Kidney capillary endothelial cell (primary cell): ENCODE measurements around the gene TMEM171.
A peak's percentile ranks its signal among the peaks of the same experiment; 100 is the strongest.

Source experiments
- DNase-seq: peaks from one replicate; pipeline ENCODE4 v3.0.0-alpha.2; 2018; ENCODE audit warnings: low spot score

TMEM171 gene

DNA sequence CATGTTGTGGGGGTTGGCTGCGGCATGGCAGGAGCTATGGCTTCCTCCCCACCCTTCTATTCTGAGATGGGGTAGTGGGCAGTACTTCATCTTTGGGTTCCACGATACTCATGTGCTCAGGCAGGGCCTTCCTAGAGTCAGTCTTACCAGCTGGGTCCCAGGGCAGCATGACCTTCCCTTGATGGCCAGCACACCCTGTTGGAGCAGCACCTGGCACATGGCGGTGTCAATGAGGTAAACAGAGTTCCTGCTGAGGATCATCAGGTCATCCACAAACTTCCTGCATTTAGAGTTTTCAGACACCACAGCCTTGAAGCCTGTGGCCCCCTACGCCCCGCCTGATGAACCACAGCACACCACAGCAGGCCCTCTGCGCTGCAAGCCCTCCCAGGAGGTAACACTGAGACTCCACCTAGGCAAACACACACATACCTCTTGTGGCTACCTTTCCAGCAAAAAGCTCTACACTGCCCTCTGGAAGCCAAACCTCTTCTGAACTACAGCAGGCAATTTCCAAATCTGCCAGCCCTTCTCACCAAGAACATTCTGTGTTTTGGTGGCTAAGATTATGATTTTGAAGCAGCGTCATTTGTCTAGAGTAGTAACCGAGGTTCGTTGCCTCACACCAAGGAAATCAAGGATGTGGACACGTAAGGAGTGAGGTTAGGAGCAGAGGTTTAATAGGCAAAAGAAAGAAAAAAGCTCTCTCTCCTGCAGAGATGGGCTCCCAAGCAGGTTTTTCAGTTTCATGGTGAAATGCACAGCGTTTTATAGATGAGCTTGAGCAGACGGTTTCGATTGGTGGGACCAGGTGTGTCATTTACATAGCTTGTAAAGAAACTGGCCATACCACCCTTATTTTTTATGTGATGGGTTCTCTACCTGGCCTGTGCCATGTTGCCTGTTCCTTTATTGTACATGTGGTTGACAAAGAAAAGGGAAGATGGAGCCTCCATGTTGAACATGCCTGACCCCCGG is 32.3 kb downstream of the TMEM171 start:
- no peak for DNase-seq

DNA sequence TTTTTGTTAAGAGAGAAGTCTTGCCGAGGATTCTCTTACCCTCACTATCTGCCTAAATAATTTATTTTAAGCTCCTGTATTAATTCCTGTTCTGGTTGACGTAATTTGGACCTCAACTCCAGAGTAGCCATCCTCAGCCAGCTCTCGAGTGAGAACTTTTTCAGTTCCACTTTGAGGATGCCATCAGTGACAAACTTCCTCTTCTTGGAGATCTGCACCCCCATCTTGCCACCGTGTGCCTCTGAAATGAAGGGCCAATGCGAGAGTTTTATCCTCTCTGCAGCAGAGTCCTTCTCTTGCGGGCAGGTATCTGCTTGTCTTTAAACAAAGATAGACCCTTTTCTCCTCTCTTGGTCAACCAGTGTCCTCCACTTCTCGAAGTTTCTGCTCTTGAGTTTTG is 33.1 kb downstream of the TMEM171 start:
- no peak for DNase-seq

GRCh38 chr5:73154208-73155006 is 34.0 kb downstream of the TMEM171 start:
- DNase-seq, result peak; percentile 81

DNA sequence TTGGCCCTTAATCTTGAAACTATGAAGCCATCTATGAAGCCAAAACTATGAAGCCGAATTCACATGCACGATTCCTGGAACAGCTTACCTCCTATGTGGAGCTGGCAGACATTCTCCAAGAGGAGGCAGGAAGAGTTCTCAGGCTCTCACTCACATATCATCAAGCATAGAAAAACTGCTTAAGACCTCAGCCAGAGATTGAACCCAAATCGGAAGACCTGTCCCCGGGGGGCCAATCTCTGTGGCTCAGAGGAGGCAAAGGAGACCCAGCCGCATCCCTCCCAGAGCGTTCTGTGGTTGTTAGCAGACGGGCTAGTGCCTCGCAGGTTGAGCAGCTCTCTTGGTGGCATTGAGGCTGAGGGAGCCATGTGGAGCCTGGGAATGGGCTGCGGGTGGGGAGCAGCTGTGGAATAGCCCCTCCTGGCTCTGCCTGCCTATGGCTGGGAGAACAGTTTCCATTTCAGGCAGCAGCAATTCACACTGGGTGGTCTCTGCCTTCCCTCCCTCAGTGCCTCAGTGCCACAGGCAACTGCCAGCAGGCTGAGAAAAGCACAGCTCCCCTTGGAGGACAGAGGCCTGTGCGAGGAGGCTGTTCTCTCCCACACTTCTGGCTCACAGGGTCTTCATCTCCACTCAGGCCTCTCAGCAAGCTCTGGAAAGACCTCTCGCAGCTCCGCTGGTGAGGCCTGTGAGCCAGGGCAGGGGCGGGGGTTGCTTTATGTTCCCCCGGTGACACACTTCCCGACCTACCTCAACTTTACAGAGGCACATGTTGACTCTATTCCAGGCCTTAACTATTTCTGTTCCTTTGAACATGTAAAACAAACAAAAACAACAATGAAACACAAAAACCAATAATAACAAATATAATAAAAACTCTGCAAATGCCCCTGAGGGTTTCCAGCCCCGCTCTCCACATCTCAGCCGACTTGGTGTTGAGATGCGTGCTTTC is 35.2 kb downstream of the TMEM171 start:
- no peak for DNase-seq

DNA sequence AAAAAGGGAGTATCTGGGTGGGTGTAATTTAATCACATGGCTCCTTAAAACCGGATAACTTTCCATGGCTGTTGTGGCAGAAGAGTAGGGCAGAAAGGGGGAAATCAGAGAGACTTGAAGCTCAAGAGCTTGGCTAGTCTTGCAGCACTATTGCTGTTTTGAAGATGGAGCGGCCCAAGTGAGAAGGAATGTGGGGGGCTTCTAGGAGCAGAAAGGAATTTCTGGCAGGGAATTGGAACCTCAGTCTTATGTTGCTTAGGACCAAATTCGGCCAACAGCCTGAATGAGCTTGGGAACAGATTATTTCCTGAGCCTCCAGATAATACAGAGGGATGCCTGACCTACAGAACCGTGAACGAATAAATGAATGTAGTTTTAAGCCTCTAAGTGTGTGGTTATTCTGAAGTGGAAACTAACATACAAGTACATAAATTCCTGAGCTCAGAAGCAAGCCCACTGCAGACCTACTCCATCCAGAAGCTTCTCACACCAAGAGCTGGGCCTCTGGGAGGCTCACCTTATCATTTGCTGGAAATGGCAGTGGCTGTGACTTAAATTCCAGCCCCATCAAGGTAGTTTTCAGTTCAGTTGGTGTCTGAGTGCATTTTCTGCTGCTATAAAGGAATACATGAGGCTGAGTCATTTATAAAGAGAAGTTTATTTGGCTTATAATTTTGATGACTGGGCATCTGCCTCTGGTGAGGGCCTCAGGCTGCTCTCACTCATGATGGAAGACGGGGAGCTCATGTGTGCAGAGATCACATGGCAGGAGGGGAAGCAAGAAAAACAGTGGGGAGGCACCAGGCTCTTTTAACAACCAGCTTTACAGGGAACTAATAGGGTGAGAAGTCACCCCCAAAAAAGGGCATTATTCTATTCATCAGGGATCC is 37.3 kb downstream of the TMEM171 start:
- DNase-seq, result no peak

DNA sequence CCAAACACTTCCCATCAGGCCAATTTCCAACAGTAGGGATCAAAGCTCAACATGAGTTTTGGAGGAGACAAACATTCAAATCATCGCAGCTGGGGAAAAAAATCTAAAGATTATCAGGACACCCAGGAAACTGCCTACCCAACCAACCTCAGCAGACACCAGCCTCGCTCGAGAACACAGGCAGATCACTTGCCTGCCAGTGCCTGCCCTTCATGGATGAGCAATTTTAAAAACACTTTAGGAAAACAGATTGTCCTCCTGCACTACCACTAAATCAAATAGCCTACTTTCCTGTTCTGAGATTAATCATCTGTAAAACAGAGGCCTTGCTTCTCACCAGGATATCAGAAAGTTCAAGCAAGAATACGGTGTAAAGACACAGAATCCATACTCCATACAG is 37.9 kb downstream of the TMEM171 start:
- DNase-seq, result no peak

DNA sequence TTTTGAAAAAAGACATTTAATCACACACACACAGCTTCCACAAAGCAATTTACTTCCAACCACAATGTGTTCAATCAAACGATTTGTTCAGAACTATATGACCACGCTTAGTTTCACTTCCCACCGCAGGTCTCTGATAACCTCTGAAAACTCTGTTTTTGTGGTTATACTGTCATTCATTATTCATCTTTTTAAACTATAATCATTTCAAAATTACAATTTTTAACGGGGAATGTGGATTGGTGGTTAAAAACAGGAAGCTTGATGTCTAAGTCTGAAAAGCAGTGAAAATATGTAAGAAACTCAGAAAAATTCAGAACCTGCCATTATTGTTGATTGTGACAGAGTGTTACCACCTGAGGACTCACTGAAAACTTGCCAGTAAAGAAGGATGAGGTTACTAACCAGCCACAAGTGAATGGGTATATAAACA is 39.9 kb downstream of the TMEM171 start:
- DNase-seq, result no peak

DNA sequence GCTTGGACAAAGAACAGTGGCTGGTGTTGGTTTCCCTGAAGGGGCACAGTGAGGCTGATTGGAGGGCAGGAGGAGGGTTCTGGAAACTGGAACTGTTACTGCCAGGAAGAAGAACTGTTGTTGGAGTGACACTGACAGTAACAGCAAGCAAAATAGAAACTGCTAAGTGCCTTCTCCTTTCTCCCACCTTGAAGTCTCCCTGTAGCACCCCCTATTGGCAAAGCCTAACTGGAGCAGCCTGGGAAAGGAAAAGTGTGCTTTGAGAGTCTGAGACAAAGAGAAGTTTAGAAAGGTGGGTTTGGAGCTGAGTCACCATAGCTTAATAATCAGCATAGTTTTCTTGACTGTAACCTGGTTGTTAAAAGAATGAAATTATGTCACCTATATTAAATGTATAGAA is 50.1 kb downstream of the TMEM171 start:
- peak; percentile 42 for DNase-seq

GRCh38 chr5:73171495-73171894 is 51.1 kb downstream of the TMEM171 start:
- no peak for DNase-seq

DNA sequence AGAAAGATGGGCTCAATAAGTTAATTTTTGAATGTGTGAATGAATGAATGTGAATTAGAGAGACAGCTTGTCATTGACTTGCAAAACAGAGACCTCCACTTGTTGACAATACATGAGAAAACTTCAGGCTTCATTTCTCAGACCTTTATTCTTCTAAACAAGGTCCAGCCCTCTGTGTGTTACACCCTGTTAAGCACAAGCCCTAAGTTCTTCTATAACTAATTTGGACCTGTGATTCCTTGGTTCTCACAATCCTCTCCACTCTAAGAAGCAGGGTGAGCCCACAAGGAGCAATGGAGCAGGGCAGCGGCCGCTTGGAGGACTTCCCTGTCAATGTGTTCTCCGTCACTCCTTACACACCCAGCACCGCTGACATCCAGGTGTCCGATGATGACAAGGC is 52.6 kb downstream of the TMEM171 start, which contains the start of gene TMEM174:
TSS of gene TMEM174 (plus strand) at position 243 of the 400 bp plus-strand sequence. CDS start at position 294, 51 bp downstream.
- DNase-seq, result no peak

DNA sequence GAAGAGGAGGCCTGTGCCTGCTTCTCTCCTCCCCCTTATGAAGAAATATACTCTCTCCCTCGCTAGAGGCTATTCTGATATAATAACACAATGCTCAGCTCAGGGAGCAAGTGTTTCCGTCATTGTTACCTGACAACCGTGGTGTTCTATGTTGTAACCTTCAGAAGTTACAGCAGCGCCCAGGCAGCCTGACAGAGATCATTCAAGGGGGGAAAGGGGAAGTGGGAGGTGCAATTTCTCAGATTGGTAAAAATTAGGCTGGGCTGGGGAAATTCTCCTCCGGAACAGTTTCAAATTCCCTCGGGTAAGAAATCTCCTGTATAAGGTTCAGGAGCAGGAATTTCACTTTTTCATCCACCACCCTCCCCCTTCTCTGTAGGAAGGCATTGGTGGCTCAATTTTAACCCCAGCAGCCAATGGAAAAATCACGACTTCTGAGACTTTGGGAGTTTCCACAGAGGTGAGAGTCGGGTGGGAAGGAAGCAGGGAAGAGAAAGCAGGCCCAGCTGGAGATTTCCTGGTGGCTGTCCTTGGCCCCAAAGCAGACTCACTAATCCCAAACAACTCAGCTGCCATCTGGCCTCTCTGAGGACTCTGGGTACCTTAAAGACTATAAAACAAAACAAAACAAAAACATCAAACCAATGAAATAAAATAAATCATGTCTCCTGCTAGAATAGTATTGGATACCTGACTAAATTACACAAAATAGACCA is 53.9 kb downstream of the TMEM171 start:
- no peak for DNase-seq

DNA sequence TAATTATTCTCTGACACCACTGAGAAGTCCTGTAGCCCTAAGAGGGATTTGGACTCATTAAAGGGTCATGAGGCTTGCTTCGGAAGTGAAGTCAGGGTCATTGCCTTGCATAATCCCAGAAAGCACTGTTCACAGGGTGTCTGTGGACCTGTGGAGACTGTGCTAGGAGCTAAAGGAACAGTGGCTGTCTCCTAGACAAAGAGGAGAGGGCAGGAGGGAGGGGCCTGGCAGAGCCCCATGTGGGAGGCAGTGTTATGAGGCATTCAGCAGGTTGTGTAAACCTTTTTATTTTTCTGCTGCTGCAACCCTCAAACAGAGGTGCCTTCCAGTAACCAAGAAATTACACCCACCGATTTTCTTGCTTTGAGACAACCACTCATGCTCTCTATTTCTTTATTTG is 55.9 kb downstream of the TMEM171 start:
- no peak for DNase-seq

DNA sequence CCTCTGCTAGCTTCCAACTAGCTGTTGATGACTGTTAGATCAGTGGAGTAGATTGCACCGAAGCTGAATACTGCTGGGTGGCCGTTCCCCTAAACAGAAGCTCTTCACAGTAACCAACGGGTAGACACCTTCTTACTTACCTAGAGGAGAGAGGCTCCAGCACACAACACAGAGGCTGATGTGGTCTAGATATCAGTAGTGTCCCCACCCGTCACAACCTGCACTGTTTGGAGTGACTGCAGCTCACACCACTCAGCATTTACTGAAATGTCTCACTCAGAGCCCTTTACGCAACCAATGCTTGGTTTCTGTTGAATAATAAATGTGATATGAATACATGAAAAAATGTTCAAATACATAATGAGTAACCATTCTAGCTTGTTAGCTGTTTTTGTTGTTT is 57.9 kb downstream of the TMEM171 start:
- no peak for DNase-seq

- DNase-seq, result no peak
These were observed 59.4 kb downstream of the TMEM171 start for GRCh38 chr5:73179730-73180129.

GRCh38 chr5:73180566-73180965 is 60.2 kb downstream of the TMEM171 start:
- DNase-seq, result no peak
